ENCODE results near the gene CFAP61. TPM values are rescaled to one million over a fixed set of nuclear protein-coding genes. Genes with fewer than 3 reads are reported as not detected.

The CFAP61 gene
- total RNA-seq, 1 experiment from 2014 or later = not detected

- intact Hi-C loops (cut with micrococcal nuclease) = no loop called here
- Histone ChIP-seq H4K20me1 (ENCODE audit: low read length) (no peaks in the 10 kb centered on the region), H3K9ac (ENCODE audit: low read length) (no peak overlapping the region), H3K36me3 (ENCODE audit: low read depth, low read length) (no peaks in the 10 kb centered on the region), H3K27ac (ENCODE audit: low read length) (no peak overlapping the region), H3K9me3 (ENCODE audit: low read length) (no peaks in the 10 kb centered on the region), H3K4me2 (ENCODE audit: low read length) (no peak overlapping the region), H3K4me1 (ENCODE audit: insufficient read depth, low read length) (no peaks in the 10 kb centered on the region), H3F3A (ENCODE audit: low read length, unreplicated experiment) (no peaks in the 10 kb centered on the region), H3K79me2 (ENCODE audit: low read length) (no peaks in the 10 kb centered on the region), H3K9me2 (replicated peaks; ENCODE audit: low read length) (no peaks in the 10 kb centered on the region), H3K4me3 (ENCODE audit: low read length) (no peak overlapping the region), H3K27me3 (ENCODE audit: low read length) (peaks cover 71% of the 10 kb centered on the region), H2AFZ (ENCODE audit: low read length) (no peak overlapping the region)
- POLR2A ChIA-PET (ENCODE audit: unreplicated experiment) = no interaction called here
- TF ChIP-seq EZH2 (IDR thresholded peaks at IDR 0.05; ENCODE audit: low read length, unreplicated experiment) (no peak), EZH2phosphoT487 (IDR thresholded peaks at IDR 0.05; ENCODE audit: borderline replicate concordance, low read length) (no peak), CTCF (conservative IDR thresholded peaks at IDR 0.05; ENCODE audit: low read depth, low read length) (no peak)
- no peak for DNase-seq
- CTCF ChIA-PET = no interaction called here
- no peak for ATAC-seq
- no TSS peak for BruUV-seq (replicated peaks)
Measured at GRCh38 chr20:20265210-20265609, 212.9 kb downstream of the CFAP61 start.

- H3K27ac ChIP-seq (ENCODE audit: low read length) = no peak overlapping the region
- no TSS peak for BruUV-seq (replicated peaks)
- no peak overlapping the region for H2AFZ ChIP-seq (ENCODE audit: low read length)
- peaks cover 70% of the 10 kb centered on the region for H3K27me3 ChIP-seq (ENCODE audit: low read length)
- no peaks in the 10 kb centered on the region for H3K36me3 ChIP-seq (ENCODE audit: low read depth, low read length)
- no peak overlapping the region for H3K9ac ChIP-seq (ENCODE audit: low read length)
- no peaks in the 10 kb centered on the region for H3K9me2 ChIP-seq (replicated peaks; ENCODE audit: low read length)
- H3K79me2 ChIP-seq (ENCODE audit: low read length) = no peaks in the 10 kb centered on the region
- no peak overlapping the region for H3K4me2 ChIP-seq (ENCODE audit: low read length)
- H3K4me1 ChIP-seq (ENCODE audit: insufficient read depth, low read length) = no peaks in the 10 kb centered on the region
- ChIA-PET CTCF (no interaction called here), POLR2A (ENCODE audit: unreplicated experiment) (no interaction called here)
- no peaks in the 10 kb centered on the region for H4K20me1 ChIP-seq (ENCODE audit: low read length)
- no peak for ATAC-seq
- H3K9me3 ChIP-seq (ENCODE audit: low read length) = no peaks in the 10 kb centered on the region
- no peaks in the 10 kb centered on the region for H3F3A ChIP-seq (ENCODE audit: low read length, unreplicated experiment)
- TF ChIP-seq EZH2phosphoT487 (IDR thresholded peaks at IDR 0.05; ENCODE audit: borderline replicate concordance, low read length) (no peak), EZH2 (IDR thresholded peaks at IDR 0.05; ENCODE audit: low read length, unreplicated experiment) (no peak), CTCF (conservative IDR thresholded peaks at IDR 0.05; ENCODE audit: low read depth, low read length) (no peak)
- no peak overlapping the region for H3K4me3 ChIP-seq (ENCODE audit: low read length)
- intact Hi-C loops (cut with micrococcal nuclease) = no loop called here
- DNase-seq = no peak
Measured at GRCh38 chr20:20266552-20266951, 214.2 kb downstream of the CFAP61 start.

GRCh38 chr20:20267685-20268370 is 215.5 kb downstream of the CFAP61 start:
- no peak overlapping the region for H3K4me2 ChIP-seq (ENCODE audit: low read length)
- H3K27ac ChIP-seq (ENCODE audit: low read length) = no peak overlapping the region
- H3K4me3 ChIP-seq (ENCODE audit: low read length) = no peak overlapping the region
- ATAC-seq (no peak), DNase-seq (no peak)
- peaks cover 57% of the 10 kb centered on the region for H3K27me3 ChIP-seq (ENCODE audit: low read length)
- H3K79me2 ChIP-seq (ENCODE audit: low read length) = no peaks in the 10 kb centered on the region
- H4K20me1 ChIP-seq (ENCODE audit: low read length) = no peaks in the 10 kb centered on the region
- H3F3A ChIP-seq (ENCODE audit: low read length, unreplicated experiment) = no peaks in the 10 kb centered on the region
- TF ChIP-seq EZH2phosphoT487 (IDR thresholded peaks at IDR 0.05; ENCODE audit: borderline replicate concordance, low read length) = no peak
- TF ChIP-seq EZH2 (IDR thresholded peaks at IDR 0.05; ENCODE audit: low read length, unreplicated experiment) = no peak
- H2AFZ ChIP-seq (ENCODE audit: low read length) = no peak overlapping the region
- BruUV-seq (replicated peaks) = no TSS peak
- ChIA-PET CTCF (no interaction called here), POLR2A (ENCODE audit: unreplicated experiment) (no interaction called here)
- H3K4me1 ChIP-seq (ENCODE audit: insufficient read depth, low read length) = no peaks in the 10 kb centered on the region
- no peak overlapping the region for H3K9ac ChIP-seq (ENCODE audit: low read length)
- intact Hi-C loops (cut with micrococcal nuclease) = no loop called here
- no peaks in the 10 kb centered on the region for H3K9me2 ChIP-seq (replicated peaks; ENCODE audit: low read length)
- no peaks in the 10 kb centered on the region for H3K36me3 ChIP-seq (ENCODE audit: low read depth, low read length)
- no peaks in the 10 kb centered on the region for H3K9me3 ChIP-seq (ENCODE audit: low read length)
